Neuronal stem cell (in vitro differentiated cells): Measurements from ENCODE around the gene CCDC51.

Source experiments
- DNase-seq: peaks from one replicate; pipeline ENCODE4 v3.0.0-alpha.2; 2013; ENCODE audit warnings: low spot score
- H2AFZ ChIP-seq: one replicate; pipeline ENCODE4 v1.6.1; 2013; ENCODE audit warnings: mild to moderate bottlenecking, low read length, inconsistent platforms
- H2AK5ac ChIP-seq: 2 replicates; pipeline ENCODE4 v1.6.1; 2013; ENCODE audit warnings: low read depth, mild to moderate bottlenecking, inconsistent platforms, low read length, moderate library complexity, mixed read lengths
- H2BK120ac ChIP-seq: 2 replicates; pipeline ENCODE4 v1.6.1; 2013; ENCODE audit warnings: low read depth, mild to moderate bottlenecking, inconsistent platforms, low read length, moderate library complexity, mixed read lengths
- H2BK12ac ChIP-seq: one replicate; pipeline ENCODE4 v1.6.1; 2013; ENCODE audit warnings: low read length, inconsistent platforms
- H2BK15ac ChIP-seq: 2 replicates; pipeline ENCODE4 v1.6.1; 2013; ENCODE audit warnings: mild to moderate bottlenecking, low read length, inconsistent platforms, mixed read lengths
- H2BK5ac ChIP-seq: one replicate; pipeline ENCODE4 v1.6.1; 2013; ENCODE audit warnings: inconsistent platforms, mild to moderate bottlenecking, low read length, moderate library complexity
- H3K14ac ChIP-seq: one replicate; pipeline ENCODE4 v1.6.1; 2013; ENCODE audit warnings: low read length, inconsistent platforms
- H3K18ac ChIP-seq: 2 replicates; pipeline ENCODE4 v1.6.1; 2013; ENCODE audit warnings: low read length, inconsistent platforms
- H3K23ac ChIP-seq: 2 replicates; pipeline ENCODE4 v1.6.1; 2013; ENCODE audit warnings: low read depth, mild to moderate bottlenecking, mixed read lengths, low read length, inconsistent platforms; ENCODE audit not compliant: poor library complexity
- H3K27ac ChIP-seq: replicated peaks from 3 replicates; pipeline ENCODE4 v1.5.1; 2013; ENCODE audit warnings: low read length, inconsistent platforms
- H3K27me3 ChIP-seq, 3 experiments: 2 replicates each; pipeline ENCODE4 v1.6.1; 2013; ENCODE audit warnings: low read length in 3 of 3, mild to moderate bottlenecking in 2 of 3, inconsistent platforms in 1 of 3, low read depth in 1 of 3, mixed read lengths in 1 of 3, moderate library complexity in 1 of 3; ENCODE audit not compliant: control insufficient read depth in 3 of 3, insufficient read depth in 3 of 3
- H3K36me3 ChIP-seq, 2 donors: replicated peaks in 1 of 2; 2 replicates each; pipeline ENCODE4 v1.6.1; 2013; ENCODE audit warnings: low read length in 2 of 2; ENCODE audit not compliant: control insufficient read depth in 2 of 2, insufficient read depth in 2 of 2
- H3K4ac ChIP-seq: 2 replicates; pipeline ENCODE4 v1.6.1; 2013; ENCODE audit warnings: inconsistent platforms, mild to moderate bottlenecking, low read length, moderate library complexity
- H3K4me1 ChIP-seq, 2 donors: 1 replicate in 1 of 2; 2 replicates in 1 of 2; pipeline ENCODE4 v1.6.1; 2013; ENCODE audit warnings: low read length in 2 of 2, low read depth in 1 of 2; ENCODE audit not compliant: control insufficient read depth in 2 of 2, insufficient read depth in 1 of 2
- H3K4me2 ChIP-seq: one replicate; pipeline ENCODE4 v1.6.1; 2013; ENCODE audit warnings: mild to moderate bottlenecking, low read length, inconsistent platforms; ENCODE audit not compliant: insufficient read depth, poor library complexity, severe bottlenecking
- H3K4me3 ChIP-seq, 2 donors: 2 replicates each; pipeline ENCODE4 v1.5.1; 2013; ENCODE audit warnings: low read length in 2 of 2, mild to moderate bottlenecking in 2 of 2, inconsistent platforms in 1 of 2, moderate library complexity in 1 of 2
- H3K79me1 ChIP-seq: one replicate; pipeline ENCODE4 v1.6.1; 2013; ENCODE audit warnings: low read depth, mild to moderate bottlenecking, inconsistent platforms, low read length, moderate library complexity
- H3K9ac ChIP-seq: one replicate; pipeline ENCODE4 v1.6.1; 2013; ENCODE audit warnings: mild to moderate bottlenecking, low read depth, low read length, inconsistent platforms; ENCODE audit not compliant: poor library complexity
- H3K9me3 ChIP-seq, 2 donors: replicated peaks in 1 of 2; 2 replicates each; pipeline versions ENCODE3 to v1.6.1; 2013; ENCODE audit warnings: low read length in 2 of 2, mild to moderate bottlenecking in 2 of 2, inconsistent platforms in 1 of 2, low read depth in 1 of 2, mixed read lengths in 1 of 2, moderate library complexity in 1 of 2; ENCODE audit not compliant: control insufficient read depth in 2 of 2, insufficient read depth in 1 of 2
- H4K8ac ChIP-seq: one replicate; pipeline ENCODE4 v1.6.1; 2013; ENCODE audit warnings: low read depth, mild to moderate bottlenecking, inconsistent platforms, low read length, moderate library complexity
- H4K91ac ChIP-seq: one replicate; pipeline ENCODE4 v1.6.1; 2013; ENCODE audit warnings: low read length, low read depth, mild to moderate bottlenecking, inconsistent platforms; ENCODE audit not compliant: poor library complexity
- WGBS, 2 donors: extraction: QIAGEN DNeasy Blood & Tissue Kit; methylation state at CpG; one replicate each; pipeline ENCODE4 v1.1.7; 2013; ENCODE audit warnings: missing lambda C conversion rate in 2 of 2, mixed read lengths in 1 of 2; ENCODE audit not compliant: insufficient read length in 2 of 2, insufficient replicate concordance in 1 of 2; ENCODE audit errors: extremely low coverage in 2 of 2; 5-methylcytosine and 5-hydroxymethylcytosine counted together

The CCDC51 gene

GRCh38 chr3:48414376-48415250 is 25.3 kb downstream of the CCDC51 start:
- Histone ChIP-seq H2AFZ (no peak overlapping the region), H2BK15ac (no peak overlapping the region), H3K14ac (no peak overlapping the region), H3K4me1 (no peaks in the 10 kb centered on the region), H3K9ac (peak overlapping the region; percentile 61), H3K36me3 (peaks cover 97 to 100% of the 10 kb centered on the region in 2 donors), H3K4me2 (no peak overlapping the region), H3K27ac (no peak overlapping the region), H3K9me3 (no peaks in the 10 kb centered on the region), H2BK120ac (no peak overlapping the region), H3K27me3 (no peaks in the 10 kb centered on the region), H4K8ac (peak overlapping the region; percentile 65), H3K23ac (peak overlapping the region; percentile 89), H3K4ac (no peak overlapping the region), H2AK5ac (no peak overlapping the region), H3K18ac (no peak overlapping the region), H3K79me1 (peaks cover 30% of the 10 kb centered on the region), H2BK12ac (no peak overlapping the region), H2BK5ac (peak overlapping the region; percentile 39), H4K91ac (no peak overlapping the region), H3K4me3 (peak overlapping the region in 1 of 2 donors; percentile 45)
- DNase-seq = no peak
- WGBS, 2 donors = no CpG with 5 or more reads among the region's 25 CpGs

GRCh38 chr3:48413611-48414010 is 26.3 kb downstream of the CCDC51 start:
- DNase-seq = no peak
- no peak overlapping the region for H3K18ac ChIP-seq
- no peak overlapping the region for H3K4me3 ChIP-seq
- H3K4ac ChIP-seq = no peak overlapping the region
- H3K27ac ChIP-seq = no peak overlapping the region
- H3K14ac ChIP-seq = no peak overlapping the region
- H2BK5ac ChIP-seq = no peak overlapping the region
- H2BK15ac ChIP-seq = no peak overlapping the region
- H2AK5ac ChIP-seq = no peak overlapping the region
- H3K27me3 ChIP-seq = no peaks in the 10 kb centered on the region
- H4K8ac ChIP-seq = no peak overlapping the region
- peak overlapping the region; percentile 4 for H3K23ac ChIP-seq
- H3K4me2 ChIP-seq = no peak overlapping the region
- peaks cover 24% of the 10 kb centered on the region for H3K79me1 ChIP-seq
- no peaks in the 10 kb centered on the region for H3K9me3 ChIP-seq
- no peak overlapping the region for H2BK12ac ChIP-seq
- no peak overlapping the region for H2AFZ ChIP-seq
- no peak overlapping the region for H4K91ac ChIP-seq
- peaks cover 96 to 100% of the 10 kb centered on the region in 2 donors for H3K36me3 ChIP-seq
- WGBS, 2 donors = no CpG with 5 or more reads among the region's 14 CpGs
- no peak overlapping the region for H2BK120ac ChIP-seq
- H3K4me1 ChIP-seq = no peaks in the 10 kb centered on the region
- no peak overlapping the region for H3K9ac ChIP-seq

GRCh38 chr3:48413086-48413485 is 26.8 kb downstream of the CCDC51 start:
- no CpG with 5 or more reads among the region's 8 CpGs for WGBS, 2 donors
- no peak for DNase-seq
- no peak overlapping the region for H3K4me2 ChIP-seq
- H2BK120ac ChIP-seq = no peak overlapping the region
- H2BK15ac ChIP-seq = no peak overlapping the region
- no peak overlapping the region for H2AK5ac ChIP-seq
- H3K4ac ChIP-seq = no peak overlapping the region
- H3K27ac ChIP-seq = no peak overlapping the region
- H3K79me1 ChIP-seq = peaks cover 19% of the 10 kb centered on the region
- H3K23ac ChIP-seq = peak overlapping the region; percentile 4
- peaks cover 96 to 100% of the 10 kb centered on the region in 2 donors for H3K36me3 ChIP-seq
- H4K8ac ChIP-seq = no peak overlapping the region
- H3K27me3 ChIP-seq = no peaks in the 10 kb centered on the region
- no peak overlapping the region for H2AFZ ChIP-seq
- H3K18ac ChIP-seq = no peak overlapping the region
- no peak overlapping the region for H3K4me3 ChIP-seq
- H4K91ac ChIP-seq = no peak overlapping the region
- H3K14ac ChIP-seq = no peak overlapping the region
- H3K9me3 ChIP-seq = no peaks in the 10 kb centered on the region
- H3K4me1 ChIP-seq = no peaks in the 10 kb centered on the region
- no peak overlapping the region for H2BK12ac ChIP-seq
- no peak overlapping the region for H2BK5ac ChIP-seq
- no peak overlapping the region for H3K9ac ChIP-seq

GRCh38 chr3:48412375-48413001 is 27.4 kb downstream of the CCDC51 start:
- Histone ChIP-seq H2BK12ac (no peak overlapping the region), H3K27me3 (no peaks in the 10 kb centered on the region), H3K36me3 (peaks cover 93 to 100% of the 10 kb centered on the region in 2 donors), H2BK120ac (no peak overlapping the region), H3K9ac (peak overlapping the region; percentile 50), H3K4me2 (no peak overlapping the region), H3K4me1 (no peaks in the 10 kb centered on the region), H3K18ac (no peak overlapping the region), H3K14ac (no peak overlapping the region), H3K23ac (peak overlapping the region; percentile 52), H2AK5ac (no peak overlapping the region), H2BK15ac (no peak overlapping the region), H2BK5ac (no peak overlapping the region), H2AFZ (no peak overlapping the region), H3K4me3 (no peak overlapping the region), H3K27ac (no peak overlapping the region), H3K79me1 (peaks cover 17% of the 10 kb centered on the region), H3K4ac (no peak overlapping the region), H3K9me3 (no peaks in the 10 kb centered on the region), H4K91ac (peak overlapping the region; percentile 7), H4K8ac (peak overlapping the region; percentile 48)
- WGBS, 2 donors = no CpG with 5 or more reads among the region's 19 CpGs
- no peak for DNase-seq
